AG04449 (cell line): ENCODE results near the gene INTS6.

Experiments
- CTCF ChIA-PET: fragments of 350-600 bp; formaldehyde crosslinking; extraction: SDS; loops from one replicate; lab custom pipeline; 2021; ENCODE audit warnings: antibody characterized with exemption; lab: Yijun Ruan, JAX
- POLR2A ChIA-PET: fragments of 400-600, 350-600 bp; formaldehyde crosslinking; extraction: SDS; loops from one replicate; lab custom pipeline; 2020; ENCODE audit warnings: antibody characterized with exemption, inconsistent platforms; lab: Yijun Ruan, JAX
- DNase-seq: peaks from one replicate; pipeline ENCODE4 v3.0.0-alpha.2; 2010; ENCODE audit warnings: low read depth, low spot score
- H3K4me3 ChIP-seq: 2 replicates; pipeline ENCODE4 v1.5.1; 2011; ENCODE audit warnings: low read depth, mild to moderate bottlenecking, control low read depth, low read length
- TF ChIP-seq, protein P1 (sequence below): IDR thresholded peaks from one replicate; pipeline ENCODE4 v1.5.1; 2011; ENCODE audit warnings: mild to moderate bottlenecking, moderate library complexity, low read length, control low read depth, inconsistent platforms; ENCODE audit not compliant: insufficient read depth; ENCODE audit errors: missing control alignments

The INTS6 gene

DNA sequence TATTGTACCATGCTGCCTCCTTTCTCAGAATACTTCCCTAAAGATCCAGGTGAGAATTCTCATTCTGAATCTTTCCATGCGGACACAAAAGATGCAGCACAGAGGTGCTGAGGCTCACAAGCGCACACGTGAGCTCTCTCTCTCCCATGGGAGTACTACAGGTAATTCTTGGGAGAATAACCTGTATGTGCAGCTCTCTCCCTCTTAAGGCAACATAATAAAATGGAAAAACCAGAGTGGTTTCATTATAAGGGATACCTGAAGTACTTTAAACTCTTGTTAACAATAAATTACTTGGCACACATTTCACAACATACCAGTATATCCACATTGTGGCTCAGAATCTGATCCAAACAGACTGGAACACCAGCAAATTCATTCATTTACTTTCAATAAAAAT is 40.4 kb downstream of the INTS6 start:
- no peak overlapping the region for H3K4me3 ChIP-seq
- TF ChIP-seq, protein P1, sequence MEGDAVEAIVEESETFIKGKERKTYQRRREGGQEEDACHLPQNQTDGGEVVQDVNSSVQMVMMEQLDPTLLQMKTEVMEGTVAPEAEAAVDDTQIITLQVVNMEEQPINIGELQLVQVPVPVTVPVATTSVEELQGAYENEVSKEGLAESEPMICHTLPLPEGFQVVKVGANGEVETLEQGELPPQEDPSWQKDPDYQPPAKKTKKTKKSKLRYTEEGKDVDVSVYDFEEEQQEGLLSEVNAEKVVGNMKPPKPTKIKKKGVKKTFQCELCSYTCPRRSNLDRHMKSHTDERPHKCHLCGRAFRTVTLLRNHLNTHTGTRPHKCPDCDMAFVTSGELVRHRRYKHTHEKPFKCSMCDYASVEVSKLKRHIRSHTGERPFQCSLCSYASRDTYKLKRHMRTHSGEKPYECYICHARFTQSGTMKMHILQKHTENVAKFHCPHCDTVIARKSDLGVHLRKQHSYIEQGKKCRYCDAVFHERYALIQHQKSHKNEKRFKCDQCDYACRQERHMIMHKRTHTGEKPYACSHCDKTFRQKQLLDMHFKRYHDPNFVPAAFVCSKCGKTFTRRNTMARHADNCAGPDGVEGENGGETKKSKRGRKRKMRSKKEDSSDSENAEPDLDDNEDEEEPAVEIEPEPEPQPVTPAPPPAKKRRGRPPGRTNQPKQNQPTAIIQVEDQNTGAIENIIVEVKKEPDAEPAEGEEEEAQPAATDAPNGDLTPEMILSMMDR = no peak
- ChIA-PET CTCF (no interaction called here), POLR2A (no interaction called here)
- DNase-seq = no peak

DNA sequence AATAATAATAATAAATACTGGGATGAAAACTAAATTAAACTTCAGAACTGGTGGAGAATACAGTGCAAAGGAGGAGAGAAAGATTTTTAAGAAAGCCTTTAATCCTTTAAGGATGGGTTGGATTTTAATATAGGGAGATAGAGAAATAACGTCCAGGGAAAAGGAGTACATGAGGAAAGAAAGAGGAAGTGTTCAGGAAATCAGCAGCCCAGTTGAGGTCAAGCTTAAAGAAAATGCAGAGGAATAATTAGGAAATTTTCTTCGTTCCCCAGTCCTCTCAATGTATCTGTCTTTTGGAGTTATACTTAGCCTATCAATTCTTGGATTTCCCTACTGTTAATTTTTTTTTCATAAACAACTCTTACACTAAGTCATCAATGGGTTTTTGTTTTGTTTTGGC is 47.7 kb downstream of the INTS6 start:
- TF ChIP-seq, protein P1 = no peak
- POLR2A ChIA-PET = no interaction called here
- H3K4me3 ChIP-seq = no peak overlapping the region
- DNase-seq = no peak
- CTCF ChIA-PET = no interaction called here

DNA sequence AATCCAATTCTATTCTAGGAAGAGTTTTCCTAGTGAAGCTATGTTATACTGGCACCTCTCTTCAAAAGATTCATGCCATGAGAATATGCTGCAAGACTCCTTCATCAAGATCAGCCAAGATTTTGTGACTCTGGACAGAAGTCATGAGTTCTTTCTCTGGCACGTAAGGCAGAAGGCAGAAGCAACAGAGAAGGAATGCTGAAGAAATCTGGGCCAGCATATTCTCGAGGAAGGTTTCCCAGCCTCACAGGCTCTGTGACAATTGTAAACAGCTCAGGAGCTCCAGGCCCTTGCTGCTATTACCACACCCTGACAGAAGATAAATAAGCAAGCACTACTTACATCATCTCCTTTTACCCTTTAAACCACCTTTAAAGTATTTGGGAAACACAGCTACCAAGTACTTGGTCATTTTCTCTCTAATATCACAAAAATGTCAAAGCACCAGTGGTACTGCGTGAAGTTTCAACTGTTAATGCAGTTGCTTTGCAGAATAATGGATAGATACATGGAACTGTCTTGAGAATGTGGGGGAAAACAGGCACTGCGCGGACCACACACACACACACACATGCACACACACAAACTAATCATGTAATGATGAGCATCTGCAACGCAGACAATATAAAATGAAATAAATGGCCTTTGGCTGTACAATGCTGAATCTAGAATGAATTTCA is 55.4 kb downstream of the INTS6 start:
- CTCF ChIA-PET = no interaction called here

DNA sequence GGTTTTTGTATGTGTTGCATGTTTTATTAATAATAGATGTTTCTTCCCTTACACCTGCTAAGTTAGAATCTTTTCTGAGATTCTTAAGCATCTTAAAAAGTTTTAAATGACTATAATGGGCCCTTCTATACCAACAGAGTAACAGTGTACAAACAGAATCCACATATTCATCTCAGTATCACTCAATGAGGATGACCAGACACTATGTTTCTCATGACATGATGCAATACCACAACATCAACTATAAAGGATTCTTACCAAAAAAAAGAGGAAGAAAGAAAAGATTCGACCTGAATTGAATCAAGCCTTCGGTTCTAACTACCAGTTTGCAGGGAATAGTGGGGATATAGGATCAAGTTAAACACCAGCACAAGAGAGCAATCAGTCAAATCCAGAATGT is 56.5 kb downstream of the INTS6 start:
- TF ChIP-seq, protein P1 = no peak
- ChIA-PET CTCF (no interaction called here), POLR2A (no interaction called here)
- no peak for DNase-seq
- H3K4me3 ChIP-seq = no peak overlapping the region

More for the DNA sequence above, 55.4 kb downstream of the INTS6 start:
- POLR2A ChIA-PET = interaction anchor here (0.9 kb wide), 1 partner anchor 35 kb away, joined by 3 read pairs; no protein-coding TSS in a partner anchor
- TF ChIP-seq, protein P1 = no peak
- H3K4me3 ChIP-seq = no peak overlapping the region
- peak; percentile 61 for DNase-seq

DNA sequence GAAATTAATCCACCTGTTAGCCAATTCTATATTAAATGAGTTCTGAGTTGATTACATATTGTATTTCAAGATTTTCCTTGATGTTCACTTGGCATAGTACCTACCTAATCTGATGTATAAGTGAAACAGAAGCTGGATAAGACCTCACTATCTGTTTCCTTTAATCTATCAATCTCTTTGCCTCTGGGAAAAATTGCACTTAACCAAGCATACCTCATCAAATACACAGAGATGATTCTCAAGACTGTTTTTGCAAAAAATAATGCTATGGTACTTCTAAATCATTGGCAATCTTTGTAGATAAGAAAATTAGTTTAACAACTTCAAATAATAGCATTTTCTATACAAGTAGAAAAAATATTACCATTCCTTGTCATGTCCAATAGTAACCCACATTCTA is 58.1 kb downstream of the INTS6 start:
- POLR2A ChIA-PET = no interaction called here
- no peak overlapping the region for H3K4me3 ChIP-seq
- CTCF ChIA-PET = no interaction called here
- DNase-seq = no peak
- TF ChIP-seq, protein P1 = no peak

DNA sequence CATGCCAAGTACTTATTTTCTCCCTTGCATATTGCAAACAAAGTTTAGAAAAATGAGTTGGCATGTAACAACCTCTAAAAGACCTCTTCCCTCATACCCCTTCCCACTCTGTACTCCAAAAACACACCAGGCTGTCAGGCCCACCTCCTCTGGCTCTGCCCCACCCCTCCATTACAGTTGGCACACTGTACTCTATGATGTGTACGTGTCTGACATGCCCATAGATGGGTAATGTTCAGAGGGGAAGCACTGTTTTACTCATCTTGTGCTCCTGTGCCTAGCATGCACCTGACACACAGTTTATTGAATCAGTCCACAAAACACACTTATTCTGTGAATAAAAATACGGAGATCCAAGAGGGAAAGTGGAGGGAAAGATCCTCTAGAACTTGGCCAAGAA is 67.7 kb downstream of the INTS6 start:
- no peak overlapping the region for H3K4me3 ChIP-seq
- no peak for DNase-seq
- CTCF ChIA-PET = interaction anchor here (1.5 kb wide), 1 partner anchor 11 kb away, joined by 4 read pairs; no protein-coding TSS in a partner anchor
- POLR2A ChIA-PET = no interaction called here
- TF ChIP-seq, protein P1 = no peak
